ENCODE results near the gene USP2.
A peak's percentile ranks its signal among the peaks of the same experiment; 100 is the strongest.

Gene USP2

GRCh38 chr11:119376197-119376847, 5.2 kb downstream of the USP2 start:
- TF ChIP-seq MYC (IDR thresholded peaks at IDR 0.05; ENCODE audit: low read depth, low read length), result no peak
- TF ChIP-seq CTCF (IDR thresholded peaks at IDR 0.05; ENCODE audit: low read depth, low read length), result no peak
- no peak for TF ChIP-seq POLR2A (IDR thresholded peaks at IDR 0.05; ENCODE audit: extremely low read depth, insufficient read length)
- H3K4me3 ChIP-seq (ENCODE audit: low read depth, low read length), result no peak overlapping the region
- no peak for DNase-seq (ENCODE audit: low read depth)

GRCh38 chr11:119375337-119376196, 5.9 kb downstream of the USP2 start:
- TF ChIP-seq MAX (IDR thresholded peaks at IDR 0.05; ENCODE audit: low read depth, low read length), result no peak
- no peak for TF ChIP-seq MYC (IDR thresholded peaks at IDR 0.05; ENCODE audit: low read depth, low read length)
- no peak for TF ChIP-seq POLR2A (IDR thresholded peaks at IDR 0.05; ENCODE audit: extremely low read depth, insufficient read length)
- no peak for TF ChIP-seq CTCF (IDR thresholded peaks at IDR 0.05; ENCODE audit: low read depth, low read length)
- DNase-seq (ENCODE audit: low read depth), result no peak
- H3K4me3 ChIP-seq (ENCODE audit: low read depth, low read length), result no peak overlapping the region

- no peak for DNase-seq (ENCODE audit: low read depth)
- H3K4me3 ChIP-seq (ENCODE audit: low read depth, low read length), result no peak overlapping the region
- TF ChIP-seq MYC (IDR thresholded peaks at IDR 0.05; ENCODE audit: low read depth, low read length), result no peak
- no peak for TF ChIP-seq POLR2A (IDR thresholded peaks at IDR 0.05; ENCODE audit: extremely low read depth, insufficient read length)
- TF ChIP-seq MAX (IDR thresholded peaks at IDR 0.05; ENCODE audit: low read depth, low read length), result no peak
- TF ChIP-seq CTCF (IDR thresholded peaks at IDR 0.05; ENCODE audit: low read depth, low read length), result no peak
These were observed 6.7 kb downstream of the USP2 start for GRCh38 chr11:119374632-119375336.

GRCh38 chr11:119373921-119374631, 7.4 kb downstream of the USP2 start:
- no peak for TF ChIP-seq POLR2A (IDR thresholded peaks at IDR 0.05; ENCODE audit: extremely low read depth, insufficient read length)
- peak; percentile 61 for TF ChIP-seq MAX (IDR thresholded peaks at IDR 0.05; ENCODE audit: low read depth, low read length)
- TF ChIP-seq CTCF (IDR thresholded peaks at IDR 0.05; ENCODE audit: low read depth, low read length), result peak; percentile 94
- TF ChIP-seq MYC (IDR thresholded peaks at IDR 0.05; ENCODE audit: low read depth, low read length), result peak; percentile 41
- no peak overlapping the region for H3K4me3 ChIP-seq (ENCODE audit: low read depth, low read length)
- peak; percentile 79 for DNase-seq (ENCODE audit: low read depth)

GRCh38 chr11:119373059-119373920, 8.2 kb downstream of the USP2 start:
- no peak overlapping the region for H3K4me3 ChIP-seq (ENCODE audit: low read depth, low read length)
- no peak for TF ChIP-seq MYC (IDR thresholded peaks at IDR 0.05; ENCODE audit: low read depth, low read length)
- DNase-seq (ENCODE audit: low read depth), result no peak

Measured in NB4 (cell line).